Esophagus muscularis mucosa (tissue), 4 donors: ENCODE data around the gene STXBP6. TPM values are rescaled to one million over a fixed set of nuclear protein-coding genes. Genes with fewer than 3 reads are reported as not detected.

Experiments used
- DNase-seq: peaks from one replicate; pipeline ENCODE4 v3.0.0-alpha.2; 2017; ENCODE audit errors: extremely low spot score
- H3K27ac ChIP-seq, 4 donors: fragments of 200-600 bp; sonication (generic); replicated peaks in 1 of 4; 1 replicate in 3 of 4; 2 replicates in 1 of 4; pipeline ENCODE4 v1.5.1; 2016 to 2019; ENCODE audit warnings: mild to moderate bottlenecking in 1 of 4
- H3K27me3 ChIP-seq, 4 donors: fragments of 200-600 bp; sonication (generic); one replicate each; pipeline versions ENCODE4 v1.5.1 to v1.6.0; 2016 to 2019
- H3K36me3 ChIP-seq, 4 donors: fragments of 200-600 bp; sonication (generic); one replicate each; pipeline ENCODE4 v1.5.1; 2016 to 2019
- H3K4me1 ChIP-seq, 4 donors: fragments of 200-600 bp; sonication (generic); one replicate each; pipeline ENCODE4 v1.5.1; 2016 to 2019
- H3K4me3 ChIP-seq, 4 donors: fragments of 200-600 bp; sonication (generic); 1 replicate in 2 of 4; 2 replicates in 2 of 4; pipeline ENCODE4 v1.5.1; 2016 to 2019; ENCODE audit warnings: mild to moderate bottlenecking in 4 of 4, moderate library complexity in 1 of 4
- H3K9me3 ChIP-seq, 4 donors: fragments of 200-600 bp; sonication (generic); 1 replicate in 3 of 4; 2 replicates in 1 of 4; pipeline ENCODE4 v1.5.1; 2016 to 2019
- CTCF ChIP-seq, 3 experiments: fragments of 200-600 bp in 2 of 3; fragments of 450-650 bp in 1 of 3; sonication (generic) in 2 of 3; IDR thresholded peaks; one replicate each; pipeline ENCODE4 v1.5.1; 2017 to 2019; ENCODE audit warnings: antibody characterized with exemption in 3 of 3, mild to moderate bottlenecking in 2 of 3, moderate library complexity in 1 of 3
- EP300 ChIP-seq: sonication (generic); formaldehyde crosslinking; IDR thresholded peaks from one replicate; pipeline ENCODE4 v1.6.1; 2017; ENCODE audit warnings: antibody characterized with exemption
- POLR2A ChIP-seq: fragments of 450-650 bp; IDR thresholded peaks from one replicate; pipeline ENCODE4 v1.6.1; 2017; ENCODE audit warnings: antibody characterized with exemption, moderate library complexity, mild to moderate bottlenecking, low read depth
- POLR2AphosphoS5 ChIP-seq, 2 donors: sonication (generic); formaldehyde crosslinking; IDR thresholded peaks; one replicate each; pipeline ENCODE4 v1.6.1; 2017; ENCODE audit warnings: antibody characterized with exemption in 2 of 2
- WGBS: methylation state at CpG from one replicate; pipeline ENCODE4 v1.1.5; 2018; 5-methylcytosine and 5-hydroxymethylcytosine counted together
- intact Hi-C: fragments of 100-400 bp; cut with DNase I; formaldehyde crosslinking; loops from one replicate; pipeline ENCODE4 v1.15.1; 2023
- total RNA-seq, 4 donors: library from RNA; depleted of rRNA; stranded (reverse); fragments of >200 nt; gene quantifications; one replicate each; pipeline versions ENCODE4 v1.1.0 to v1.2.1, GENCODE V29; 2016

Gene STXBP6
- total RNA-seq, 4 donors from 2014 or later: 36.9 to 60.4 (median 52.1) TPM

GRCh38 chr14:24851406-24851805, 198.5 kb downstream of the STXBP6 start:
- peaks cover 10 to 37% (median 13%) of the 10 kb centered on the region in 4 donors for H3K36me3 ChIP-seq
- intact Hi-C loops: no loop called here
- H3K27me3 ChIP-seq: no peaks in the 10 kb centered on the region
- WGBS: 95% methylated on average over 4 of the region's 4 CpGs
- no peak overlapping the region for H3K4me3 ChIP-seq
- peaks cover 0 to 3% (median 0%) of the 10 kb centered on the region in 4 donors for H3K4me1 ChIP-seq
- no peaks in the 10 kb centered on the region for H3K9me3 ChIP-seq
- no peak for DNase-seq
- no peak for TF ChIP-seq POLR2A
- no peak for TF ChIP-seq POLR2AphosphoS5 (IDR thresholded peaks at IDR 0.05)
- TF ChIP-seq EP300: no peak
- no peak for TF ChIP-seq CTCF (IDR thresholded peaks at IDR 0.05)
- H3K27ac ChIP-seq: no peak overlapping the region

- no peak for DNase-seq
- intact Hi-C loops: no loop called here
- 94% methylated on average over 2 of the region's 2 CpGs for WGBS
Observed at GRCh38 chr14:24850072-24850471, 199.9 kb downstream of the STXBP6 start.

GRCh38 chr14:24849471-24849870, 200.5 kb downstream of the STXBP6 start:
- intact Hi-C loops: no loop called here
- DNase-seq: no peak
- Histone ChIP-seq H3K4me3 (no peak overlapping the region), H3K36me3 (peaks cover 7 to 22% (median 9%) of the 10 kb centered on the region in 4 donors), H3K27me3 (no peaks in the 10 kb centered on the region), H3K27ac (no peak overlapping the region), H3K9me3 (no peaks in the 10 kb centered on the region), H3K4me1 (peaks cover 0 to 3% (median 0%) of the 10 kb centered on the region in 4 donors)
- WGBS: 90% methylated on average over 2 of the region's 2 CpGs
- no peak for TF ChIP-seq EP300
- no peak for TF ChIP-seq POLR2AphosphoS5 (IDR thresholded peaks at IDR 0.05)
- no peak for TF ChIP-seq POLR2A
- TF ChIP-seq CTCF (IDR thresholded peaks at IDR 0.05): no peak

More at GRCh38 chr14:24850072-24850471, 199.9 kb downstream of the STXBP6 start:
- no peak overlapping the region for H3K27ac ChIP-seq
- H3K4me1 ChIP-seq: peaks cover 0 to 3% (median 0%) of the 10 kb centered on the region in 4 donors
- H3K36me3 ChIP-seq: peaks cover 7 to 28% (median 10%) of the 10 kb centered on the region in 4 donors
- H3K27me3 ChIP-seq: no peaks in the 10 kb centered on the region
- no peak for TF ChIP-seq POLR2A
- no peak for TF ChIP-seq EP300
- TF ChIP-seq CTCF (IDR thresholded peaks at IDR 0.05): no peak
- TF ChIP-seq POLR2AphosphoS5 (IDR thresholded peaks at IDR 0.05): no peak
- no peaks in the 10 kb centered on the region for H3K9me3 ChIP-seq
- no peak overlapping the region for H3K4me3 ChIP-seq

- Histone ChIP-seq H3K4me1 (peaks cover 0 to 3% (median 0%) of the 10 kb centered on the region in 4 donors), H3K36me3 (peaks cover 0 to 13% (median 0%) of the 10 kb centered on the region in 4 donors), H3K9me3 (no peaks in the 10 kb centered on the region), H3K4me3 (no peak overlapping the region), H3K27me3 (no peaks in the 10 kb centered on the region), H3K27ac (no peak overlapping the region)
- no peak for DNase-seq
- intact Hi-C loops: no loop called here
- TF ChIP-seq CTCF (IDR thresholded peaks at IDR 0.05) (no peak), POLR2A (no peak), POLR2AphosphoS5 (IDR thresholded peaks at IDR 0.05) (no peak), EP300 (no peak)
- 73% methylated on average over 3 of the region's 3 CpGs for WGBS
Observed at GRCh38 chr14:24848102-24848790, 201.7 kb downstream of the STXBP6 start.

- peaks cover 0 to 3% (median 0%) of the 10 kb centered on the region in 4 donors for H3K4me1 ChIP-seq
- no peak for DNase-seq
- H3K36me3 ChIP-seq: peaks cover 0 to 13% (median 0%) of the 10 kb centered on the region in 4 donors
- no peaks in the 10 kb centered on the region for H3K27me3 ChIP-seq
- H3K9me3 ChIP-seq: no peaks in the 10 kb centered on the region
- TF ChIP-seq CTCF (IDR thresholded peaks at IDR 0.05): no peak
- no peak for TF ChIP-seq POLR2AphosphoS5 (IDR thresholded peaks at IDR 0.05)
- no peak for TF ChIP-seq POLR2A
- TF ChIP-seq EP300: no peak
- intact Hi-C loops: no loop called here
- H3K4me3 ChIP-seq: no peak overlapping the region
- no peak overlapping the region for H3K27ac ChIP-seq
Observed at GRCh38 chr14:24847568-24848095, 202.3 kb downstream of the STXBP6 start.
